KMS-11 (cell line): ENCODE results near the gene POU2AF1.
A peak's percentile ranks its signal among the peaks of the same experiment; 100 is the strongest.

Experiments
- H2AFZ ChIP-seq: fragments of 200-600 bp; sonication (generic); 2 replicates; pipeline ENCODE4 v1.6.1; 2016; ENCODE audit warnings: antibody characterized with exemption, mixed run types, low read depth
- H3K27ac ChIP-seq: fragments of 200-600 bp; sonication (generic); 2 replicates; pipeline ENCODE4 v1.6.1; 2016; ENCODE audit warnings: mild to moderate bottlenecking, mixed run types
- H3K27me3 ChIP-seq: fragments of 200-600 bp; sonication (generic); 2 replicates; pipeline ENCODE4 v1.6.1; 2017; ENCODE audit warnings: mild to moderate bottlenecking, low read depth, mixed run types, moderate library complexity; ENCODE audit not compliant: insufficient read depth
- H3K36me3 ChIP-seq: fragments of 200-600 bp; sonication (generic); 2 replicates; pipeline ENCODE4 v1.6.1; 2017; ENCODE audit warnings: mild to moderate bottlenecking, mixed run types; ENCODE audit not compliant: insufficient read depth
- H3K4me1 ChIP-seq: fragments of 200-600 bp; sonication (generic); 2 replicates; pipeline ENCODE4 v1.6.1; 2016; ENCODE audit warnings: mild to moderate bottlenecking, low read depth, mixed run types; ENCODE audit not compliant: poor library complexity, severe bottlenecking
- H3K4me2 ChIP-seq: fragments of 200-600 bp; sonication (generic); 2 replicates; pipeline ENCODE4 v1.7.0; 2016; ENCODE audit warnings: mild to moderate bottlenecking, mixed run types
- H3K4me3 ChIP-seq: fragments of 200-600 bp; sonication (generic); IDR thresholded peaks from 2 replicates; pipeline ENCODE4 v1.6.1; 2017; ENCODE audit warnings: low read depth, low read length, mixed read lengths; ENCODE audit not compliant: insufficient read depth
- H3K79me2 ChIP-seq: fragments of 200-600 bp; sonication (generic); 2 replicates; pipeline ENCODE4 v1.6.1; 2016; ENCODE audit warnings: low read depth, mixed run types; ENCODE audit not compliant: insufficient read depth
- H3K9ac ChIP-seq: fragments of 200-600 bp; sonication (generic); 2 replicates; pipeline ENCODE4 v1.6.1; 2016; ENCODE audit warnings: mild to moderate bottlenecking, mixed run types
- H4K20me1 ChIP-seq: fragments of 200-600 bp; sonication (generic); 2 replicates; pipeline ENCODE4 v1.6.1; 2016; ENCODE audit warnings: mild to moderate bottlenecking, mixed run types; ENCODE audit not compliant: insufficient read depth
- TF ChIP-seq, protein P1 (sequence below): fragments of 200-600 bp; sonication (generic); conservative IDR thresholded peaks from 2 replicates; pipeline ENCODE4 v1.6.1; 2017; ENCODE audit warnings: low read depth, mild to moderate bottlenecking, antibody characterized with exemption, low read length, moderate library complexity, mixed read lengths

Gene POU2AF1

DNA sequence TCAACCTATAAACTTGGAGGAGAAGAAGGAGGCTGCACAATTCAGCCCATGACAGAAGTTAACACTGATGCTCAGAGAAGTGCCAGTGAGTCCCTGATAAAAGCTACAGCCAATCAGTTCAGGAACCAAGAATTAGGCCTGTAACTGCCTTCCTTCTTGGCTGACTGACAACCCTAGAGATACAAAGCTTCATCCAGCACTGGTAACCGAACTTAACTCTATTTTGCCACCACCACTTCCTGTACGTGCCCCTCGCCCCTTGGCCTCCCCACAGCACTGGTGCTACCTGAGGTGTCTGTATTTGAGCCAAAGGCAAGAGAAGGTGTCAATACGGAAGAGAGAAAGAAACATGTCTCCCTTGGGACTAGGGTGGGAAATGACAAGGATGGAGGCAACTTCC lies 40.1 kb upstream of the POU2AF1 start:
- Histone ChIP-seq H4K20me1 (no peaks in the 10 kb centered on the region), H3K79me2 (no peaks in the 10 kb centered on the region), H3K9ac (no peak overlapping the region), H2AFZ (no peak overlapping the region), H3K4me1 (peaks cover 92% of the 10 kb centered on the region), H3K27me3 (no peaks in the 10 kb centered on the region), H3K27ac (peak overlapping the region; percentile 99), H3K36me3 (no peaks in the 10 kb centered on the region), H3K4me2 (peak overlapping the region; percentile 92), H3K4me3 (no peak overlapping the region)
- TF ChIP-seq, protein P1, sequence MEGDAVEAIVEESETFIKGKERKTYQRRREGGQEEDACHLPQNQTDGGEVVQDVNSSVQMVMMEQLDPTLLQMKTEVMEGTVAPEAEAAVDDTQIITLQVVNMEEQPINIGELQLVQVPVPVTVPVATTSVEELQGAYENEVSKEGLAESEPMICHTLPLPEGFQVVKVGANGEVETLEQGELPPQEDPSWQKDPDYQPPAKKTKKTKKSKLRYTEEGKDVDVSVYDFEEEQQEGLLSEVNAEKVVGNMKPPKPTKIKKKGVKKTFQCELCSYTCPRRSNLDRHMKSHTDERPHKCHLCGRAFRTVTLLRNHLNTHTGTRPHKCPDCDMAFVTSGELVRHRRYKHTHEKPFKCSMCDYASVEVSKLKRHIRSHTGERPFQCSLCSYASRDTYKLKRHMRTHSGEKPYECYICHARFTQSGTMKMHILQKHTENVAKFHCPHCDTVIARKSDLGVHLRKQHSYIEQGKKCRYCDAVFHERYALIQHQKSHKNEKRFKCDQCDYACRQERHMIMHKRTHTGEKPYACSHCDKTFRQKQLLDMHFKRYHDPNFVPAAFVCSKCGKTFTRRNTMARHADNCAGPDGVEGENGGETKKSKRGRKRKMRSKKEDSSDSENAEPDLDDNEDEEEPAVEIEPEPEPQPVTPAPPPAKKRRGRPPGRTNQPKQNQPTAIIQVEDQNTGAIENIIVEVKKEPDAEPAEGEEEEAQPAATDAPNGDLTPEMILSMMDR = no peak

DNA sequence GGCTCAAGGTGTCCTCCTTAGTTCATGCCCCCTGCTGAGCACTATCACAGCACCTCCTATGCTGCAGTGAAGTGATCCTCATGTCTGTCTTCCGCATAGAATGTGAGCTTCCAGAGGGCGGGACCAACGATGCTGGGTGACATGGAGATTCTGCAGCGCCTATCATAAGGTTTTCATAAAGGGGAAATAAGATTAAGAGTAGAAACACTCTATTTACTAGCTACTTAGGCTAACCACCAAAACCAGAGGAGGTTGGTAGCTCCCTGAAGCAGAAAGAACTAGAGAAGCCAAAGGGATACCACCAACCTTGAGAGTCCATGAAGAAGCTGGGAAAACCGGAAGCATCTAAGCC lies 39.3 kb upstream of the POU2AF1 start:
- H3K4me3 ChIP-seq = no peak overlapping the region
- peak overlapping the region; percentile 99 for H3K27ac ChIP-seq
- H3K36me3 ChIP-seq = no peaks in the 10 kb centered on the region
- no peaks in the 10 kb centered on the region for H3K79me2 ChIP-seq
- TF ChIP-seq, protein P1 = no peak
- peaks cover 98% of the 10 kb centered on the region for H3K4me1 ChIP-seq
- peak overlapping the region; percentile 79; the same call in 1 of the 2 replicates for H3K9ac ChIP-seq
- H4K20me1 ChIP-seq = no peaks in the 10 kb centered on the region
- H3K4me2 ChIP-seq = peak overlapping the region; percentile 92
- H3K27me3 ChIP-seq = no peaks in the 10 kb centered on the region
- H2AFZ ChIP-seq = no peak overlapping the region

DNA sequence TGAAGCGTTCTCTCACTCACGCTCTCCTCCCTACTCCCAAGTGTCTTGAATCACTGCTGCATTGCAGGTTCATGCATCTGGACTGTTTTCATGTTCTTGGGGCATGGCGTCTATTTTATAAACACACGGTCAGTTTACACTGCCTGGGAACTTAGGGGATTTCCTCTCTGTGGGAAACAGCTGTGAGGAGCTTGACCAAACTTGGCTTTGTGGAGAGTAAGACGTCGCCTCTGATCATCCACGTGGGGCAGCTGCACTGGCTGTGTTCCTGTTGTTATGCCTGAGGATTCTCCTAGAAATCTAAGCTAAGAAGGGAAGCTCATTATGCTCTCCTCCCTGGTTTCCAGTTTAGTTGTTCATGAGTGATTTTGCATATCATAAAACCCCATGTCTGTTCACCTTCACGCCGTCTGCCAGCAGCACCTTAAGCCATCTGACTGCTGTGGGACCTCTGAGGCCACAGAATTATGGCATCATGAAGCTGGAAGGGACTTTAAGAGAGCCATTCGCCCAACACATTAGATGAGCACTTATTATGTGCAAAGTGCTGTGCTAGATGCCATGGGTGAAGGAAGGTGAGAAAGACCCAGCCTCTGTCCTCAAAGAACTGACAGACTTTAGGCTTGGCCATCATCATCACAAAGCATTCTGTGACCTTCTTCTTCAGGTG lies 38.8 kb upstream of the POU2AF1 start:
- Histone ChIP-seq H2AFZ (peak overlapping the region; percentile 3; the same call in 1 of the 2 replicates), H4K20me1 (no peaks in the 10 kb centered on the region), H3K27ac (peak overlapping the region; percentile 99), H3K4me2 (peak overlapping the region; percentile 92), H3K9ac (peak overlapping the region; percentile 79), H3K79me2 (no peaks in the 10 kb centered on the region), H3K4me1 (peaks cover 98% of the 10 kb centered on the region), H3K36me3 (no peaks in the 10 kb centered on the region), H3K27me3 (no peaks in the 10 kb centered on the region), H3K4me3 (no peak overlapping the region)
- TF ChIP-seq, protein P1 = no peak

DNA sequence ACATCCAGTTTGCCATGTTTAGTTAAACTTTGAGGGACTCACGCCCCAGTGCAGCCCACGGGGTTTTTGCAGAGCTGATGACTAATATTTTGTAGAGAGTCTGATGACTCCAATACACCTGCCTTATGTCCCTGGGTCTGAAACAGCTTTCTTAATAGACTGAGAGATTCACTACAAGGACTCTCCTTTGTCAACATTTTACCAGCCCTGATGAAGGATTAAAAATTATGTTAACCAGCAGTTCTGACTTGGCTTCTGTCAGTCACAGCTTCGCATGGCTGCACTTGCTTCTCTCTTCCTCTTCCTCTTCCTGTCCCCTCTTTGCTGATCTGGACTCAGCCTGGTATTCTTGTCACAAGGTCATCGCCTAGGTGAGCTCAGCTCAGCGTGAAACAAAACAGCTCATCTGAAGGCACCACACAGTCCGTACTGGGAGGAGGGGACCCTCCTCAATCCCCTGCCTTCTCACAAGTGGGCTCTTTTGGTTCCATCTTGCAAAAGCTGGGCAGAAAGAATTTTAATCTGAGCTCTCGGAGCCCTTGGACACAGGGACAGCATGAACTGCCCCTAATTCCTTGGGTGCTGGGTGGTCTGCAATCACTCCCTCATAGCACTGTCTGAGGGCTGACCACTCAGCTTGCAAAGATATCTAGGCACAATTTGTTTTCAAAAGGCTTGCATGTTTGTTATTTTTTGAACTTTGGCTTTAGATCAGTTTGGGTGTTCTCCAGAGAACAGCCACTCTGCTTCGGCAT lies 38.1 kb upstream of the POU2AF1 start:
- TF ChIP-seq, protein P1 = no peak
- Histone ChIP-seq H3K36me3 (no peaks in the 10 kb centered on the region), H3K4me2 (peak overlapping the region; percentile 92), H3K4me1 (peaks cover 98% of the 10 kb centered on the region), H2AFZ (peak overlapping the region; percentile 5; the same call in 1 of the 2 replicates), H3K4me3 (no peak overlapping the region), H3K27ac (peak overlapping the region; percentile 99), H4K20me1 (no peaks in the 10 kb centered on the region), H3K27me3 (no peaks in the 10 kb centered on the region), H3K9ac (peak overlapping the region; percentile 79), H3K79me2 (no peaks in the 10 kb centered on the region)
